AG04449 (cell line): ENCODE measurements around the gene GRB10.

Experiments
- CTCF ChIA-PET: fragments of 350-600 bp; formaldehyde crosslinking; extraction: SDS; loops from one replicate; lab custom pipeline; 2021; ENCODE audit warnings: antibody characterized with exemption; lab: Yijun Ruan, JAX
- POLR2A ChIA-PET: fragments of 400-600, 350-600 bp; formaldehyde crosslinking; extraction: SDS; loops from one replicate; lab custom pipeline; 2020; ENCODE audit warnings: antibody characterized with exemption, inconsistent platforms; lab: Yijun Ruan, JAX
- DNase-seq: peaks from one replicate; pipeline ENCODE4 v3.0.0-alpha.2; 2010; ENCODE audit warnings: low read depth, low spot score
- H3K4me3 ChIP-seq: 2 replicates; pipeline ENCODE4 v1.5.1; 2011; ENCODE audit warnings: low read depth, mild to moderate bottlenecking, control low read depth, low read length
- CTCF ChIP-seq: IDR thresholded peaks from one replicate; pipeline ENCODE4 v1.5.1; 2011; ENCODE audit warnings: mild to moderate bottlenecking, moderate library complexity, low read length, control low read depth, inconsistent platforms; ENCODE audit not compliant: insufficient read depth; ENCODE audit errors: missing control alignments

The GRB10 gene

DNA sequence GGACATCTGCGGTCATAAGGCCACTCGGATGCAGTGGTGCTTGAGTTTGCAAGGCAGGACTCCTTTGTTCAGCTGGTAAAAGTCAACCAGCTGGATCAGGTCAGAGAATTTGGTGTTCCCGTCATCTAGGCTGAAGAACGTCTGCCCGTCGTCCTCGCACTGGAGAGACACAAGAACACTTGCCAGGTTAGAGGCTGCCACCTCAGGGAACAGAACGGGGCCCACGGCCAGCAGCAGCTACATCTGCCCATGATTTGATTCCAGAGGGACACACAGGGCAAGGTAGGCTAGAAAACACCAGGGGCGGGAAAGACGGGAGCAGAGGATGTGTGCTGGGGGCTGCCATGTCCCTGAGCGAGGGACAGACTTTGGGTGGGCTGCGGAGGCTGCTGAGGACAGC is 189.8 kb downstream of the GRB10 start:
- H3K4me3 ChIP-seq, result no peak overlapping the region
- no peak for TF ChIP-seq CTCF
- ChIA-PET POLR2A (no interaction called here), CTCF (no interaction called here)
- no peak for DNase-seq

- no peak overlapping the region for H3K4me3 ChIP-seq
- DNase-seq, result no peak
- TF ChIP-seq CTCF, result no peak
- POLR2A ChIA-PET, result no interaction called here
- CTCF ChIA-PET, result interaction anchor here (1.1 to 1.2 kb wide), 2 partner anchors 33 to 41 kb away, joined by 3 read pairs; no protein-coding TSS in a partner anchor
These were observed 190.9 kb downstream of the GRB10 start for GRCh38 chr7:50591480-50592438.

DNA sequence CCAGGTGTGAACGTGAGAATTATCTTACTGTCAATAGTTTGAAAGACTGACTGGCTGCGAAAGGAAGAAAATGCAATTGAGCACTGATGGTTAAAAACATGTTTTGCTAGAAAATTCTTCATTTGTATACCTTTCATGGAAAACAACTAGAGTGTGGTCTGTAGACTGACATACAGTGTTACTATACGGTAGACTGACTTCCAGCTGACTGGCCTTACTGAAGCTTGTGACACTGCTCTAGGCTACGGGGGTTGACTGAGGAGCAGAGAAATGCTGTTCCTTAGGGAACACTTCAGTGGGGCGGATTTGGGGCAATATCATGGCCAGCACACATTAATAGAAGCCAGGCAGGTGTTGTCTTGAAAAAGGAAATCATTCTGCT is 191.6 kb downstream of the GRB10 start:
- ChIA-PET CTCF (interaction anchor here (1.1 to 1.2 kb wide), 2 partner anchors 32 to 42 kb away, joined by 3 read pairs; no protein-coding TSS in a partner anchor), POLR2A (no interaction called here)
- DNase-seq, result no peak
- no peak for TF ChIP-seq CTCF
- H3K4me3 ChIP-seq, result no peak overlapping the region

- CTCF ChIA-PET, result interaction anchor here (1.1 to 1.3 kb wide), 3 partner anchors 8 to 43 kb away, joined by 3 to 4 read pairs (median 3); no protein-coding TSS in a partner anchor
- TF ChIP-seq CTCF, result no peak
- POLR2A ChIA-PET, result no interaction called here
- no peak overlapping the region for H3K4me3 ChIP-seq
- no peak for DNase-seq
These were observed 192.2 kb downstream of the GRB10 start for GRCh38 chr7:50590535-50590934.

DNA sequence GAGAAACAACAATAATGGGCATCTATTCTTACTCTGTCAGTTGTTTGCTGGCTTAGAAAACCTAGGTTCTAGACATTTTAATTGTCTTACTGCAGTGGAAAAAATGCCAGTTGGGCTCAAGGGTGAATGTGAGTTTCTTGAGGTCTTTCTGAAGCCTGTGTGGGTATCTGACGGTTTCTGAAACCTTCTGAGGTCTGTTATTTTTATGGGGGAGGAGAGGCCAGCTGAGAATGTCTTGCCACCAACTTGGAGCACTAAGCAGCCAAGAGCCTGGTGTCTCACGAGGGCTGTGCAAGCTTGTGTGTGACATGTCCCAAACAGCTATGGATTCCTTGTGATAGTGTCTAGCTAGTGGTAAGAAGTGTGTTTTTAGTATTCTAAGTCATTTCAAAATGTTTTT is 193.3 kb downstream of the GRB10 start:
- CTCF ChIA-PET, result interaction anchor here (1.3 kb wide), 1 partner anchor 10 kb away, joined by 4 read pairs; no protein-coding TSS in a partner anchor
- no peak for TF ChIP-seq CTCF
- no peak for DNase-seq
- H3K4me3 ChIP-seq, result no peak overlapping the region
- POLR2A ChIA-PET, result no interaction called here

- TF ChIP-seq CTCF, result peak; percentile 18
- POLR2A ChIA-PET, result no interaction called here
- H3K4me3 ChIP-seq, result no peak overlapping the region
- CTCF ChIA-PET, result no interaction called here
- DNase-seq, result no peak
These were observed 193.8 kb downstream of the GRB10 start for GRCh38 chr7:50588937-50589336.
